ENCODE measurements around the gene EXO1. TPM values are rescaled to one million over a fixed set of nuclear protein-coding genes. Genes with fewer than 3 reads are reported as not detected.

Gene EXO1
- total and polyA plus RNA-seq, 9 of the 15 experiments (the other 6 are each of a cell fraction or from before 2014, with no cell fraction given) = 36.0 to 125 (median 83.9) TPM

DNA sequence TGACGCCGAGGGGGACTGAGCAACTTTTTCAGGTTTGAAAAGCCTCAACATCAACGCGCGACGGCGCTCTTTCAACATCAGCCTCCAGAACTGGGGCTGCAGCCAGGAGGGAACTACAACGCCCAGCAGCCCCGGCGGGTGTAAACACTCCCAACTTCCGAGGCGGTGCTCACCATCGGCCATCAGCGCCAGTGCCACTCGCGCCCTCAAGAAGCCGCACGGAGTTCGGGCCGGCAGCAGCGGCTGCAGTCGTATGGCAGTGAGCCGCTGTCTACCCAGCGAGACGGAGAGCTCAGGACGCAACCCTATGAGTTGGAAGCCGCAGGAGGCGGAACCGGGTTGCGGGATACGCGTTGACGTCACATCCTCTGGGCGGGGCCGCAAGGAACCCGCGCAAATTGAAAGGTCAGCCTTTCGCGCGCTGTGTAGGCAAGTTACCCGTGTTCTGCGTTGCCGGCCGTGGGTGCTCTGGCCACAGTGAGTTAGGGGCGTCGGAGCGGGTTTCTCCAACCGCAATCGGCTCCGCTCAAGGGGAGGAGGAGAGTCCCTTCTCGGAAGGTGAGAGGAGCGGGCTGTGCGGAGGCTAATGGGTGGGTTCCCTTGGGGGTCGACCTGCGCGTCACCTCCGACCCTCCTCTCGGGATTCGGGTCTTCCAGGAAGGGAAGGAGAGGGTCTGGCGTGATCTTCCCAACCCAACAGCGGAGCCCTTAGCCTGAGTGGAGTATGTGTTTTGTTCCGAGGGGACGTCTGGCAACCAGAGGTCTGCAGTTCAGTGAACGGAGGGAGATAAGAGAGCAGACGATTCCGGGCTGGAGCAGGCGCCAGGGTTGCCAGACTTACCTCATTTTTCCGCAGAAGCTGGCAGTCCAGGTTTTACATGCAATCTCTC lies at the start of gene EXO1 (continued):
- TF ChIP-seq TRIM24 (IDR thresholded peaks at IDR 0.05) (peak; percentile 49 to 56; a peak in 3 of 4 replicates), MCM3 (IDR thresholded peaks at IDR 0.05) (no peak), U2AF1 (optimal IDR thresholded peaks at IDR 0.05; ENCODE audit: low read depth, low read length) (no peak), NELFE (IDR thresholded peaks at IDR 0.05; ENCODE audit: insufficient read depth, insufficient read length) (no peak), ZHX1 (conservative IDR thresholded peaks at IDR 0.05; ENCODE audit: low read length) (no peak), SNAPC5 (CRISPR knock-in tag; IDR thresholded peaks at IDR 0.05) (no peak), ZNF717 (CRISPR knock-in tag; IDR thresholded peaks at IDR 0.05) (no peak), POLR2G (IDR thresholded peaks at IDR 0.05; ENCODE audit: low read depth, low read length) (peak; percentile 98), FOXM1 (IDR thresholded peaks at IDR 0.05; ENCODE audit: low read depth) (0 out of 2 replicates have a peak, but pooled peaks have one; percentile 9), FOXM1 (CRISPR knock-in tag; IDR thresholded peaks at IDR 0.05; ENCODE audit: low read depth) (peak; percentile 87; the same call in 1 of the 2 replicates), PHF8 (IDR thresholded peaks at IDR 0.05; ENCODE audit: borderline replicate concordance, low read length) (peak; percentile 93), POLR2AphosphoS2 (IDR thresholded peaks at IDR 0.05; ENCODE audit: low read length) (no peak; the same call in 1 of the 2 replicates), NEUROD1 (IDR thresholded peaks at IDR 0.05; ENCODE audit: borderline replicate concordance, low read depth, low read length, partially characterized antibody) (no peak), CCNT2 (IDR thresholded peaks at IDR 0.05; ENCODE audit: borderline replicate concordance, extremely low read depth, insufficient read length, low read depth, low read length) (peak; percentile 39), NFE2L1 (tag; IDR thresholded peaks at IDR 0.05; ENCODE audit: borderline replicate concordance, low read depth) (no peak)
- TF ChIP-seq, protein P1, sequence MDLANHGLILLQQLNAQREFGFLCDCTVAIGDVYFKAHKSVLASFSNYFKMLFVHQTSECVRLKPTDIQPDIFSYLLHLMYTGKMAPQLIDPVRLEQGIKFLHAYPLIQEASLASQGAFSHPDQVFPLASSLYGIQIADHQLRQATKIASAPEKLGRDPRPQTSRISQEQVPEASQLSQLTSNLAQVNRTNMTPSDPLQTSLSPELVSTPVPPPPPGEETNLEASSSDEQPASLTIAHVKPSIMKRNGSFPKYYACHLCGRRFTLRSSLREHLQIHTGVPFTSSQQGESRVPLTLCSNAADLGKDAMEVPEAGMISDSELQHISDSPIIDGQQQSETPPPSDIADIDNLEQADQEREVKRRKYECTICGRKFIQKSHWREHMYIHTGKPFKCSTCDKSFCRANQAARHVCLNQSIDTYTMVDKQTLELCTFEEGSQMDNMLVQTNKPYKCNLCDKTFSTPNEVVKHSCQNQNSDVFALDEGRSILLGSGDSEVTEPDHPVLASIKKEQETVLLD (IDR thresholded peaks at IDR 0.05) = peak; percentile 95
- TF ChIP-seq, protein P2, sequence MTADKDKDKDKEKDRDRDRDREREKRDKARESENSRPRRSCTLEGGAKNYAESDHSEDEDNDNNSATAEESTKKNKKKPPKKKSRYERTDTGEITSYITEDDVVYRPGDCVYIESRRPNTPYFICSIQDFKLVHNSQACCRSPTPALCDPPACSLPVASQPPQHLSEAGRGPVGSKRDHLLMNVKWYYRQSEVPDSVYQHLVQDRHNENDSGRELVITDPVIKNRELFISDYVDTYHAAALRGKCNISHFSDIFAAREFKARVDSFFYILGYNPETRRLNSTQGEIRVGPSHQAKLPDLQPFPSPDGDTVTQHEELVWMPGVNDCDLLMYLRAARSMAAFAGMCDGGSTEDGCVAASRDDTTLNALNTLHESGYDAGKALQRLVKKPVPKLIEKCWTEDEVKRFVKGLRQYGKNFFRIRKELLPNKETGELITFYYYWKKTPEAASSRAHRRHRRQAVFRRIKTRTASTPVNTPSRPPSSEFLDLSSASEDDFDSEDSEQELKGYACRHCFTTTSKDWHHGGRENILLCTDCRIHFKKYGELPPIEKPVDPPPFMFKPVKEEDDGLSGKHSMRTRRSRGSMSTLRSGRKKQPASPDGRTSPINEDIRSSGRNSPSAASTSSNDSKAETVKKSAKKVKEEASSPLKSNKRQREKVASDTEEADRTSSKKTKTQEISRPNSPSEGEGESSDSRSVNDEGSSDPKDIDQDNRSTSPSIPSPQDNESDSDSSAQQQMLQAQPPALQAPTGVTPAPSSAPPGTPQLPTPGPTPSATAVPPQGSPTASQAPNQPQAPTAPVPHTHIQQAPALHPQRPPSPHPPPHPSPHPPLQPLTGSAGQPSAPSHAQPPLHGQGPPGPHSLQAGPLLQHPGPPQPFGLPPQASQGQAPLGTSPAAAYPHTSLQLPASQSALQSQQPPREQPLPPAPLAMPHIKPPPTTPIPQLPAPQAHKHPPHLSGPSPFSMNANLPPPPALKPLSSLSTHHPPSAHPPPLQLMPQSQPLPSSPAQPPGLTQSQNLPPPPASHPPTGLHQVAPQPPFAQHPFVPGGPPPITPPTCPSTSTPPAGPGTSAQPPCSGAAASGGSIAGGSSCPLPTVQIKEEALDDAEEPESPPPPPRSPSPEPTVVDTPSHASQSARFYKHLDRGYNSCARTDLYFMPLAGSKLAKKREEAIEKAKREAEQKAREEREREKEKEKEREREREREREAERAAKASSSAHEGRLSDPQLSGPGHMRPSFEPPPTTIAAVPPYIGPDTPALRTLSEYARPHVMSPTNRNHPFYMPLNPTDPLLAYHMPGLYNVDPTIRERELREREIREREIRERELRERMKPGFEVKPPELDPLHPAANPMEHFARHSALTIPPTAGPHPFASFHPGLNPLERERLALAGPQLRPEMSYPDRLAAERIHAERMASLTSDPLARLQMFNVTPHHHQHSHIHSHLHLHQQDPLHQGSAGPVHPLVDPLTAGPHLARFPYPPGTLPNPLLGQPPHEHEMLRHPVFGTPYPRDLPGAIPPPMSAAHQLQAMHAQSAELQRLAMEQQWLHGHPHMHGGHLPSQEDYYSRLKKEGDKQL (CRISPR knock-in tag; IDR thresholded peaks at IDR 0.05; ENCODE audit: borderline replicate concordance) = 0 out of 2 replicates have a peak, but pooled peaks have one; percentile 9
